HepG2 (cell line): ENCODE measurements around the gene ADGRV1. TPM values are rescaled to one million over a fixed set of nuclear protein-coding genes. Genes with fewer than 3 reads are reported as not detected.

Source experiments
- ATAC-seq: fragments of 200-7000 bp; cut with Tn5 transposase; 3 replicates; pipeline ENCODE4 v1.9.1; 2020; ENCODE audit warnings: mild to moderate bottlenecking, moderate library complexity
- BruUV-seq: library from RNA; stranded (reverse); fragments of 400-500 nt; replicated peaks from 2 replicates; lab custom pipeline; 2021; lab: Mats Ljungman, UMichigan
- CTCF ChIA-PET: fragments of 300-600 bp; formaldehyde crosslinking; extraction: SDS; loops from one replicate; lab custom pipeline; 2021; ENCODE audit warnings: low total read pairs, inconsistent platforms, low intra/inter-chr PET ratio; lab: Yijun Ruan, JAX
- POLR2A ChIA-PET: fragments of 350-600 bp; sonication (Branson Sonifier 250); formaldehyde crosslinking; loops from one replicate; lab custom pipeline; 2020; ENCODE audit warnings: antibody characterized with exemption, inconsistent platforms; lab: Yijun Ruan, JAX
- DNase-seq: peaks from one replicate; pipeline ENCODE4 v3.0.0-alpha.2; 2015; ENCODE audit warnings: low spot score
- FAIRE-seq: peaks from 3 replicates; lab custom pipeline; 2011; peaks lifted over from hg19 to GRCh38; lab: Jason Lieb, UNC
- H2AFZ ChIP-seq: one replicate; pipeline ENCODE4 v1.6.1; 2011; ENCODE audit warnings: low read length, inconsistent platforms
- H3K27ac ChIP-seq: fragments of 300-600 bp; 3 replicates; pipeline ENCODE4 v1.8.0; 2011; ENCODE audit warnings: mixed run types, mild to moderate bottlenecking, mixed read lengths, low read length, inconsistent platforms; ENCODE audit not compliant: insufficient read depth; ENCODE audit errors: extremely low read length
- H3K27me3 ChIP-seq, 2 experiments: fragments of 200-600 bp in 1 of 2; 2 replicates in 1 of 2; 3 replicates in 1 of 2; pipeline versions ENCODE4 v1.6.0 to v1.8.0; 2011; ENCODE audit warnings: low read length in 2 of 2, mild to moderate bottlenecking in 2 of 2, moderate library complexity in 2 of 2, inconsistent platforms in 1 of 2; ENCODE audit not compliant: insufficient read depth in 2 of 2, control insufficient read depth in 1 of 2
- H3K36me3 ChIP-seq, 2 experiments: fragments of 200-600 bp in 1 of 2; replicated peaks in 1 of 2; 2 replicates in 1 of 2; 3 replicates in 1 of 2; pipeline versions ENCODE4 v1.5.1 to v1.8.0; 2011; ENCODE audit warnings: low read length in 2 of 2, inconsistent platforms in 1 of 2; ENCODE audit not compliant: insufficient read depth in 2 of 2, control insufficient read depth in 1 of 2
- H3K4me1 ChIP-seq: 2 replicates; pipeline ENCODE4 v1.5.1; 2012; ENCODE audit warnings: low read length, inconsistent platforms; ENCODE audit not compliant: insufficient read depth
- H3K4me2 ChIP-seq: 2 replicates; pipeline ENCODE4 v1.6.0; 2011; ENCODE audit warnings: low read depth, low read length, inconsistent platforms
- H3K4me3 ChIP-seq, 3 experiments: fragments of 200-600 bp in 1 of 3; sonication (generic), shearing (Covaris generic) in 1 of 3; replicated peaks in 1 of 3; 2 replicates each; pipeline ENCODE4 v1.5.1; 2011 to 2016; ENCODE audit warnings: low read length in 3 of 3, inconsistent platforms in 2 of 3, low read depth in 2 of 3, mild to moderate bottlenecking in 2 of 3, control low read depth in 1 of 3, mixed read lengths in 1 of 3; ENCODE audit not compliant: insufficient read depth in 1 of 3
- H3K79me2 ChIP-seq: one replicate; pipeline ENCODE4 v1.6.1; 2011; ENCODE audit warnings: low read length, inconsistent platforms; ENCODE audit not compliant: insufficient read depth
- H3K9ac ChIP-seq: 2 replicates; pipeline ENCODE4 v1.6.0; 2011; ENCODE audit warnings: mild to moderate bottlenecking, low read depth, low read length, inconsistent platforms; ENCODE audit not compliant: insufficient read depth
- H3K9me3 ChIP-seq: 2 replicates; pipeline ENCODE4 v1.5.1; 2012; ENCODE audit warnings: mild to moderate bottlenecking, low read length
- H4K20me1 ChIP-seq: 2 replicates; pipeline ENCODE4 v1.6.0; 2011; ENCODE audit warnings: inconsistent platforms, mild to moderate bottlenecking, low read length, moderate library complexity; ENCODE audit not compliant: insufficient read depth
- AGO2 ChIP-seq: fragments of 200-400 bp; formaldehyde crosslinking; optimal IDR thresholded peaks from 2 replicates; pipeline ENCODE3; 2017; ENCODE audit warnings: mild to moderate bottlenecking, low read depth, low read length, moderate library complexity
- ESRRA ChIP-seq: sonication (generic); formaldehyde crosslinking; IDR thresholded peaks from 2 replicates; pipeline ENCODE4 v1.5.1; 2020; ENCODE audit warnings: mild to moderate bottlenecking, low read depth, missing genetic modification reagents
- FOSL2 ChIP-seq: sonication (generic); formaldehyde crosslinking; IDR thresholded peaks from 2 replicates; pipeline ENCODE4 v1.4.0; 2020; ENCODE audit warnings: missing genetic modification reagents
- HMGA1 ChIP-seq: sonication (generic); formaldehyde crosslinking; conservative IDR thresholded peaks from 2 replicates; pipeline ENCODE4 v1.4.0; 2020; ENCODE audit warnings: missing genetic modification reagents
- MED1 ChIP-seq: sonication (generic); formaldehyde crosslinking; IDR thresholded peaks from 2 replicates; pipeline ENCODE4 v1.4.0; 2020; ENCODE audit warnings: missing genetic modification reagents
- MED13 ChIP-seq: sonication (generic); formaldehyde crosslinking; IDR thresholded peaks from 2 replicates; pipeline ENCODE4 v1.5.0; 2020; ENCODE audit warnings: missing genetic modification reagents
- NFYC ChIP-seq: IDR thresholded peaks from 2 replicates; pipeline ENCODE4 v1.6.1; 2016; ENCODE audit warnings: missing genetic modification reagents, missing compliant biosample characterization
- PAX8 ChIP-seq: sonication (generic); formaldehyde crosslinking; IDR thresholded peaks from 2 replicates; pipeline ENCODE4 v1.8.0; 2022; ENCODE audit warnings: mild to moderate bottlenecking, missing genetic modification reagents, borderline replicate concordance
- TBL1XR1 ChIP-seq: fragments of 150-350 bp; IDR thresholded peaks from 2 replicates; pipeline ENCODE4 v1.6.1; 2014; ENCODE audit warnings: borderline replicate concordance, low read length; ENCODE audit not compliant: partially characterized antibody
- TMF1 ChIP-seq: sonication (generic); formaldehyde crosslinking; IDR thresholded peaks from 2 replicates; pipeline ENCODE4 v1.8.1; 2022; ENCODE audit warnings: low read depth, missing genetic modification reagents
- ZIK1 ChIP-seq: sonication (generic); formaldehyde crosslinking; IDR thresholded peaks from 2 replicates; pipeline ENCODE4 v1.5.0; 2020; ENCODE audit warnings: mild to moderate bottlenecking, low read depth, missing genetic modification reagents, borderline replicate concordance
- ZNF138 ChIP-seq: sonication (generic); formaldehyde crosslinking; IDR thresholded peaks from 2 replicates; pipeline ENCODE4 v1.5.0; 2020; ENCODE audit warnings: mild to moderate bottlenecking, low read depth, missing genetic modification reagents
- ZNF160 ChIP-seq: sonication (generic); formaldehyde crosslinking; IDR thresholded peaks from 2 replicates; pipeline ENCODE4 v1.8.0; 2022; ENCODE audit warnings: mild to moderate bottlenecking, inconsistent platforms, missing genetic modification reagents
- ZNF24 ChIP-seq: fragments of 450-650 bp; IDR thresholded peaks from 2 replicates; pipeline ENCODE4 v1.6.1; 2017; ENCODE audit warnings: antibody characterized with exemption, mild to moderate bottlenecking
- ZNF256 ChIP-seq: sonication (generic); formaldehyde crosslinking; conservative IDR thresholded peaks from 2 replicates; pipeline ENCODE4 v1.4.0; 2020; ENCODE audit warnings: missing genetic modification reagents
- ZNF333 ChIP-seq: sonication (generic); formaldehyde crosslinking; IDR thresholded peaks from 2 replicates; pipeline ENCODE4 v1.4.0; 2020; ENCODE audit warnings: mild to moderate bottlenecking, missing genetic modification reagents, borderline replicate concordance
- ZNF550 ChIP-seq: sonication (generic); formaldehyde crosslinking; IDR thresholded peaks from 2 replicates; pipeline ENCODE4 v1.4.0; 2020; ENCODE audit warnings: mild to moderate bottlenecking, missing genetic modification reagents, borderline replicate concordance
- ZNF567 ChIP-seq: sonication (generic); formaldehyde crosslinking; IDR thresholded peaks from 2 replicates; pipeline ENCODE4 v1.8.1; 2023; ENCODE audit warnings: mild to moderate bottlenecking, missing genetic modification reagents, borderline replicate concordance
- ZNF605 ChIP-seq: sonication (generic); formaldehyde crosslinking; IDR thresholded peaks from 2 replicates; pipeline ENCODE4 v1.8.0; 2022; ENCODE audit warnings: mild to moderate bottlenecking, missing genetic modification reagents
- ZNF883 ChIP-seq: sonication (generic); formaldehyde crosslinking; IDR thresholded peaks from 2 replicates; pipeline ENCODE4 v1.5.1; 2020; ENCODE audit warnings: mild to moderate bottlenecking, missing genetic modification reagents; ENCODE audit errors: not compliant biosample characterization
- WGBS: methylation state at CpG from one replicate; pipeline ENCODE4 v1.1.6; 2017; ENCODE audit warnings: low lambda C conversion rate; 5-methylcytosine and 5-hydroxymethylcytosine counted together
- in situ Hi-C: cut with HindIII; loops from 2 replicates; pipeline ENCODE4 v1.10.0; 2017; ENCODE audit warnings: low pct_unique_long_range_greater_than_20kb; ENCODE audit not compliant: extremely low pct_ligation_motif_present
- intact Hi-C: fragments of 100-400 bp; cut with micrococcal nuclease; formaldehyde crosslinking; loops from one replicate; pipeline ENCODE4 v1.10.0; 2022; ENCODE audit not compliant: unreplicated experiment
- polyA plus RNA-seq, 8 experiments: library from polyadenylated mRNA; depleted of rRNA in 3 of 8; stranded (reverse) in 7 of 8; unstranded in 1 of 8; fragments of >200 nt; fragmentation: Illumina TruSeq in 4 of 8; extraction: Trizol in 4 of 8; gene quantifications; 2 replicates each; pipeline versions ENCODE4 v1.2.1 to v1.2.3, GENCODE V29; 2011 to 2016; ENCODE audit warnings: low read depth in 4 of 8, missing spikeins in 1 of 8, mixed read lengths in 1 of 8; ENCODE audit not compliant: insufficient read depth in 1 of 8
- total RNA-seq, 5 experiments: library from RNA; depleted of rRNA; stranded (reverse); fragments of >200 nt; fragmentation: Illumina TruSeq; extraction: Trizol; gene quantifications; 2 replicates each; pipeline ENCODE4 v1.2.3, GENCODE V29; 2016; ENCODE audit warnings: low read depth in 1 of 5
- TF ChIP-seq, protein P1 (sequence below): sonication (generic); formaldehyde crosslinking; IDR thresholded peaks from 2 replicates; pipeline ENCODE4 v1.8.0; 2022; ENCODE audit warnings: mild to moderate bottlenecking, missing genetic modification reagents, moderate library complexity

The ADGRV1 gene
- total and polyA plus RNA-seq, 2 of the 13 experiments (the other 11 are each of a cell fraction or from before 2014, with no cell fraction given) = 1.7 to 3.9 TPM

DNA sequence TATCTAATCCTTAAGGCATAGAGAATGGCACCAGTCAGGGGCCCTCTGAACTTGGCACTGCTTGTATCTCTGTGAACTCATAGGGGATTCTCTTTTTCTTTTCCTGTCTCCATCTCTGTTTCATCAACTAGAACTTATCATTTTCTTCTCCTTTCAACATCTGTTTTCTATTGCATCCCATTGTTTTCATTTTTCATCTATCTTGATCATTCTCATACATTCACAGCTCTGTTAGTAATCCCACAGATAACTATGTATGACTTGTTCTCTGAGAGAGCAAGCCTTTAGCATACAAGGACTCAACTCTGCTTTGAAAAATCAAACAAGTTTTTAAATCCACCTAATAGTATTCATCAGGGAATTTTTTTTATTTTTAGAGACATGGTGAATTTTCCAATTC is 560.2 kb downstream of the ADGRV1 start:
- no peak overlapping the region for H3K4me2 ChIP-seq
- no peak overlapping the region for H2AFZ ChIP-seq
- H3K36me3 ChIP-seq = no peaks in the 10 kb centered on the region
- no peaks in the 10 kb centered on the region for H4K20me1 ChIP-seq
- no peak for FAIRE-seq
- in situ Hi-C loops = no loop called here
- no peaks in the 10 kb centered on the region for H3K79me2 ChIP-seq
- H3K9me3 ChIP-seq = no peaks in the 10 kb centered on the region
- no TSS peak for BruUV-seq
- no peak overlapping the region for H3K9ac ChIP-seq
- POLR2A ChIA-PET = no interaction called here
- intact Hi-C loops = no loop called here
- no peak for ATAC-seq
- H3K27me3 ChIP-seq = no peaks in the 10 kb centered on the region
- no peaks in the 10 kb centered on the region for H3K4me1 ChIP-seq
- H3K27ac ChIP-seq = no peak overlapping the region
- CTCF ChIA-PET = no interaction called here
- H3K4me3 ChIP-seq = no peak overlapping the region
- TF ChIP-seq ZNF605 (CRISPR knock-in tag) = no peak
- no peak for TF ChIP-seq ESRRA (CRISPR knock-in tag)
- no peak for TF ChIP-seq FOSL2 (CRISPR knock-in tag)
- TF ChIP-seq ZNF24 = no peak
- no peak for TF ChIP-seq ZNF333
- no peak for TF ChIP-seq TMF1 (CRISPR knock-in tag)
- TF ChIP-seq NFYC (CRISPR knock-in tag) = no peak
- TF ChIP-seq ZNF138 = no peak
- no peak for TF ChIP-seq MED1 (CRISPR knock-in tag)
- TF ChIP-seq, protein P1, sequence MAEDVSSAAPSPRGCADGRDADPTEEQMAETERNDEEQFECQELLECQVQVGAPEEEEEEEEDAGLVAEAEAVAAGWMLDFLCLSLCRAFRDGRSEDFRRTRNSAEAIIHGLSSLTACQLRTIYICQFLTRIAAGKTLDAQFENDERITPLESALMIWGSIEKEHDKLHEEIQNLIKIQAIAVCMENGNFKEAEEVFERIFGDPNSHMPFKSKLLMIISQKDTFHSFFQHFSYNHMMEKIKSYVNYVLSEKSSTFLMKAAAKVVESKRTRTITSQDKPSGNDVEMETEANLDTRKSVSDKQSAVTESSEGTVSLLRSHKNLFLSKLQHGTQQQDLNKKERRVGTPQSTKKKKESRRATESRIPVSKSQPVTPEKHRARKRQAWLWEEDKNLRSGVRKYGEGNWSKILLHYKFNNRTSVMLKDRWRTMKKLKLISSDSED = no peak
- DNase-seq = no peak

- no peak overlapping the region for H3K4me2 ChIP-seq
- no TSS peak for BruUV-seq
- ChIA-PET POLR2A (interaction anchor here (1.2 kb wide), 1 partner anchor 23 kb away, joined by 3 read pairs; no protein-coding TSS in a partner anchor), CTCF (no interaction called here)
- in situ Hi-C loops (no loop called here), intact Hi-C loops (no loop called here)
- H3K27ac ChIP-seq = no peak overlapping the region
- FAIRE-seq (no peak), ATAC-seq (no peak), DNase-seq (no peak)
- H3K4me3 ChIP-seq = no peak overlapping the region
- H3K27me3 ChIP-seq = no peaks in the 10 kb centered on the region
- H3K9ac ChIP-seq = no peak overlapping the region
- H2AFZ ChIP-seq = no peak overlapping the region
- no peaks in the 10 kb centered on the region for H4K20me1 ChIP-seq
- no peaks in the 10 kb centered on the region for H3K79me2 ChIP-seq
- H3K36me3 ChIP-seq = no peaks in the 10 kb centered on the region
- no peaks in the 10 kb centered on the region for H3K9me3 ChIP-seq
- H3K4me1 ChIP-seq = no peaks in the 10 kb centered on the region
- 51% methylated on average over 4 of the region's 4 CpGs for WGBS
- no peak for TF ChIP-seq ZIK1 (CRISPR knock-in tag)
- TF ChIP-seq ZNF256 (CRISPR knock-in tag) = no peak
- TF ChIP-seq TBL1XR1 = no peak
- TF ChIP-seq AGO2 = no peak
- no peak for TF ChIP-seq PAX8 (CRISPR knock-in tag)
- no peak for TF ChIP-seq ZNF160 (CRISPR knock-in tag)
- no peak for TF ChIP-seq ZNF883
- no peak for TF ChIP-seq ZNF567
- no peak for TF ChIP-seq MED13 (CRISPR knock-in tag)
- no peak for TF ChIP-seq HMGA1
- TF ChIP-seq ZNF550 (CRISPR knock-in tag) = no peak
Observed at GRCh38 chr5:91119217-91119616, 560.6 kb downstream of the ADGRV1 start.
